Erythroblast (primary cell): ENCODE measurements around the gene LCOR.

Source experiments
- GATA1 ChIP-seq: IDR thresholded peaks from 2 replicates; pipeline ENCODE4 v1.6.1; 2011; ENCODE audit warnings: low read depth, mild to moderate bottlenecking, control low read depth, low read length, moderate library complexity
- POLR2A ChIP-seq: IDR thresholded peaks from 2 replicates; pipeline ENCODE4 v1.6.1; 2011; ENCODE audit warnings: mild to moderate bottlenecking, low read length

DNA sequence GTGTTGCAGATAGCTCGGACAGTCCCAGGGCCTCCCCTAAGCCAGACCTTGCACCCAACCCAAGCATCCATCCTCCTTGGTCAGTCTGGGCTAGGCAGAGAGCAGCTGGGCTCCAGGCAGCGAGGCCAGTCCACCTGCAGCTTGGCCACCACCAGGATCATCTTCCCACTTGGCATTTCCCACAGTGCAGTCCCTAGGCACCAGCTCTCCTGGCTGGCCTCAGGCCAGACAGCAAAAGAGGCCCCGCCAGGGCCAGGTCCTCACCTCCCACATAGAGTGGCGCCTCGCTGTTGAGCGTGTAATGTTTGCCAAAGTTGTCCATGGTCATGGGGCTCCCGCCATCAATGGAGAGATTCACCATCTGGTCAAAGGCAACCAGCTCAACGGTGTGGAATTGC lies 171.7 kb downstream of the LCOR start:
- TF ChIP-seq POLR2A: no peak
- no peak for TF ChIP-seq GATA1
